ENCODE measurements around the gene COL28A1.

COL28A1 gene

GRCh38 chr7:7548407-7548806 is 12.7 kb upstream of the COL28A1 start:
- H3K79me2 ChIP-seq (ENCODE audit: insufficient read depth, low read length) = no peaks in the 10 kb centered on the region
- no peaks in the 10 kb centered on the region for H3F3A ChIP-seq (ENCODE audit: insufficient read depth)
- no peaks in the 10 kb centered on the region for H3K9me2 ChIP-seq (replicated peaks; ENCODE audit: insufficient read depth, low read length)
- no peaks in the 10 kb centered on the region for H4K20me1 ChIP-seq (ENCODE audit: low read depth, low read length)
- no peak overlapping the region for H2AFZ ChIP-seq (ENCODE audit: low read depth, low read length, severe bottlenecking)
- TF ChIP-seq EZH2phosphoT487 (conservative IDR thresholded peaks at IDR 0.05; ENCODE audit: low read length) = no peak
- no peak for TF ChIP-seq CTCF (IDR thresholded peaks at IDR 0.05; ENCODE audit: insufficient read depth, low read length, poor library complexity, severe bottlenecking)
- H3K9ac ChIP-seq (ENCODE audit: low read length) = no peak overlapping the region
- H3K27ac ChIP-seq (ENCODE audit: low read depth, low read length) = no peak overlapping the region
- H3K4me2 ChIP-seq (ENCODE audit: low read depth, low read length, poor library complexity, severe bottlenecking) = no peak overlapping the region
- no peaks in the 10 kb centered on the region for H3K9me3 ChIP-seq (ENCODE audit: insufficient read depth, low read length)
- H3K4me3 ChIP-seq (ENCODE audit: insufficient read depth, low read length, poor library complexity, severe bottlenecking) = no peak overlapping the region
- H3K36me3 ChIP-seq (ENCODE audit: low read length) = no peaks in the 10 kb centered on the region
- no peaks in the 10 kb centered on the region for H3K27me3 ChIP-seq (ENCODE audit: low read length)

GRCh38 chr7:7542251-7542835 is 6.7 kb upstream of the COL28A1 start:
- Histone ChIP-seq H3K36me3 (ENCODE audit: low read length) (no peaks in the 10 kb centered on the region), H3K79me2 (ENCODE audit: insufficient read depth, low read length) (no peaks in the 10 kb centered on the region), H3K9me2 (replicated peaks; ENCODE audit: insufficient read depth, low read length) (no peaks in the 10 kb centered on the region), H2AFZ (ENCODE audit: low read depth, low read length, severe bottlenecking) (no peak overlapping the region), H3K4me3 (ENCODE audit: insufficient read depth, low read length, poor library complexity, severe bottlenecking) (no peak overlapping the region), H3K4me2 (ENCODE audit: low read depth, low read length, poor library complexity, severe bottlenecking) (no peak overlapping the region), H3K9ac (ENCODE audit: low read length) (no peak overlapping the region), H3K27me3 (ENCODE audit: low read length) (no peaks in the 10 kb centered on the region), H3K27ac (ENCODE audit: low read depth, low read length) (no peak overlapping the region), H3K9me3 (ENCODE audit: insufficient read depth, low read length) (no peaks in the 10 kb centered on the region), H3F3A (ENCODE audit: insufficient read depth) (no peaks in the 10 kb centered on the region), H4K20me1 (ENCODE audit: low read depth, low read length) (no peaks in the 10 kb centered on the region)
- TF ChIP-seq CTCF (IDR thresholded peaks at IDR 0.05; ENCODE audit: insufficient read depth, low read length, poor library complexity, severe bottlenecking) (no peak), EZH2phosphoT487 (conservative IDR thresholded peaks at IDR 0.05; ENCODE audit: low read length) (no peak)

GRCh38 chr7:7539711-7540110 is 4.0 kb upstream of the COL28A1 start:
- Histone ChIP-seq H3K27me3 (ENCODE audit: low read length) (no peaks in the 10 kb centered on the region), H3K79me2 (ENCODE audit: insufficient read depth, low read length) (no peaks in the 10 kb centered on the region), H3K9me3 (ENCODE audit: insufficient read depth, low read length) (no peaks in the 10 kb centered on the region), H4K20me1 (ENCODE audit: low read depth, low read length) (no peaks in the 10 kb centered on the region), H3K27ac (ENCODE audit: low read depth, low read length) (no peak overlapping the region), H3K9me2 (replicated peaks; ENCODE audit: insufficient read depth, low read length) (no peaks in the 10 kb centered on the region), H3K36me3 (ENCODE audit: low read length) (no peaks in the 10 kb centered on the region), H3F3A (ENCODE audit: insufficient read depth) (no peaks in the 10 kb centered on the region), H3K4me3 (ENCODE audit: insufficient read depth, low read length, poor library complexity, severe bottlenecking) (no peak overlapping the region), H3K9ac (ENCODE audit: low read length) (no peak overlapping the region), H3K4me2 (ENCODE audit: low read depth, low read length, poor library complexity, severe bottlenecking) (no peak overlapping the region), H2AFZ (ENCODE audit: low read depth, low read length, severe bottlenecking) (no peak overlapping the region)
- TF ChIP-seq EZH2phosphoT487 (conservative IDR thresholded peaks at IDR 0.05; ENCODE audit: low read length) = no peak
- TF ChIP-seq CTCF (IDR thresholded peaks at IDR 0.05; ENCODE audit: insufficient read depth, low read length, poor library complexity, severe bottlenecking) = no peak

All from SU-DHL-6 (cell line).